ENCODE data around the gene IL12RB1. TPM values are rescaled to one million over a fixed set of nuclear protein-coding genes. Genes with fewer than 3 reads are reported as not detected.

The IL12RB1 gene
- total RNA-seq, 4 donors from 2014 or later, result 0.93 to 1.1 TPM; not detected in 2

DNA sequence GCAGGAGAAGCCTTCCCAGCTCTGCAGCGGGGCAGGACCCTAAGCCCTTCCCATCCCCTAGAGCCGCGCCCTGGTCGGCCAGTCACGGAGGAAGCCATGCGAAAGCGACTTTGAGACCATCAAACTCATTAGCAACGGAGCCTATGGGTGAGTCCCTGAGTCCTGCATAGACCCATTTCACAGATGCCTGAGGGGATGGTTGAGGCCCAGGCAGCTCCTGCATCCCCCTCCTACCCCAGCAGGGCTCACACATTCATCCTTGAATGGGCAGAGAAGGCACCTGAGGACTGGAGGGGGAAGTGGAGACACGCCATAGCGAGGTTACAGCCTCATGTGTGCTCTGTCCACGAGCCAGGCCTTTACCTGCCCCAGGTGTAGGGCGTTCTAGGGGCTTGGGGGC lies 42.1 kb upstream of the IL12RB1 start:
- Histone ChIP-seq H3K27ac (no peak overlapping the region), H3K4me3 (replicated peaks in 1 of 3) (no peak overlapping the region), H3K36me3 (peaks cover 0 to 13% of the 10 kb centered on the region in 2 donors), H3K27me3 (no peaks in the 10 kb centered on the region), H3K9me3 (no peaks in the 10 kb centered on the region), H3K4me1 (no peaks in the 10 kb centered on the region)
- WGBS, 2 donors, result 98 to 100% methylated on average over 5 to 12 of the region's 12 CpGs
- no peak for DNase-seq
- intact Hi-C loops (cut with DNase I), result no loop called here
- TF ChIP-seq, protein P1, sequence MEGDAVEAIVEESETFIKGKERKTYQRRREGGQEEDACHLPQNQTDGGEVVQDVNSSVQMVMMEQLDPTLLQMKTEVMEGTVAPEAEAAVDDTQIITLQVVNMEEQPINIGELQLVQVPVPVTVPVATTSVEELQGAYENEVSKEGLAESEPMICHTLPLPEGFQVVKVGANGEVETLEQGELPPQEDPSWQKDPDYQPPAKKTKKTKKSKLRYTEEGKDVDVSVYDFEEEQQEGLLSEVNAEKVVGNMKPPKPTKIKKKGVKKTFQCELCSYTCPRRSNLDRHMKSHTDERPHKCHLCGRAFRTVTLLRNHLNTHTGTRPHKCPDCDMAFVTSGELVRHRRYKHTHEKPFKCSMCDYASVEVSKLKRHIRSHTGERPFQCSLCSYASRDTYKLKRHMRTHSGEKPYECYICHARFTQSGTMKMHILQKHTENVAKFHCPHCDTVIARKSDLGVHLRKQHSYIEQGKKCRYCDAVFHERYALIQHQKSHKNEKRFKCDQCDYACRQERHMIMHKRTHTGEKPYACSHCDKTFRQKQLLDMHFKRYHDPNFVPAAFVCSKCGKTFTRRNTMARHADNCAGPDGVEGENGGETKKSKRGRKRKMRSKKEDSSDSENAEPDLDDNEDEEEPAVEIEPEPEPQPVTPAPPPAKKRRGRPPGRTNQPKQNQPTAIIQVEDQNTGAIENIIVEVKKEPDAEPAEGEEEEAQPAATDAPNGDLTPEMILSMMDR (IDR thresholded peaks at IDR 0.05), result no peak
- no peak for TF ChIP-seq POLR2A (IDR thresholded peaks at IDR 0.05)

DNA sequence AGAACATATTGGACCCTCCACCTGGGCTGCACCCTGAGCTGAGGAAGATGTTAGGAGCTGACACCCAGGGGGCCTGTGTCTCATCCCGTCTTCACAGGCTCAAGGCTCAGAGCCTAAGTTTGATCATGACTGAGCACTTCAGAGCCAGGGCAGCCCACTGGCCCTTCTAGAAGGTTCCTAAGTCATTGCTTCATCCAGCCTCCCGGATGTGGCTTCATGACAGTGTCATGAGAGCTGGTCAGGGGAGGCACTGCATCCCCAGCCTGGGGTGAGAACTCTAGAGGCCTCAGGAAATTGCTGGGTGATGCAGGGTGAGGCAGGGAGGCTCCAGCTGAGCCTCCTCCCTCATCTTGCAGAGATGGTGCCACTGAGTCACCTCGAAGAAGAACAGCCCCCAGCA lies 41.3 kb upstream of the IL12RB1 start:
- Histone ChIP-seq H3K9me3 (no peaks in the 10 kb centered on the region), H3K27me3 (no peaks in the 10 kb centered on the region), H3K4me1 (no peaks in the 10 kb centered on the region), H3K36me3 (peaks cover 0 to 13% of the 10 kb centered on the region in 2 donors), H3K4me3 (replicated peaks in 1 of 3) (no peak overlapping the region), H3K27ac (no peak overlapping the region)
- intact Hi-C loops (cut with DNase I), result no loop called here
- DNase-seq, result no peak
- 83 to 100% methylated on average over 1 to 3 of the region's 3 CpGs for WGBS, 2 donors
- TF ChIP-seq, protein P1 (IDR thresholded peaks at IDR 0.05), result no peak
- no peak for TF ChIP-seq POLR2A (IDR thresholded peaks at IDR 0.05)

DNA sequence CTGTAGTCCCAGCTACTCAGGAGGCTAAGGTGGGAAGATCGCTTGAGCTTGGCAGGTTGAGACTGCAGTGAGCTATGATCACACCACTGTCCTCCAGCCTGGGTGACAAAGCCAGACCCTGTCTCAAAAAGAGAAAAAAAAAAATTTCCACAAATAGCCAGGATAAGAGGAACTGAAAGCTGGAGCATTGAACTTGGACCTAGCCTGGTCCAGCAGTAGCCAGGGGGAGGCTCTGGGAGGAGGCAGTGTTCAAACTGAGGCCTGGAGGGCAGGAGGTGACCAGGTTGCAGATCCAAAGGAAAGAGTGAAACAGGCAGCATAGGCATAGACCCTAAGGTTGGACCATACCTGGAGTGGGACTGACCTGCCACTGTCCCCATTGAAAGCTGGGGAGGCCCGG lies 39.4 kb upstream of the IL12RB1 start:
- Histone ChIP-seq H3K27ac (no peak overlapping the region), H3K9me3 (no peaks in the 10 kb centered on the region), H3K4me3 (replicated peaks in 1 of 3) (no peak overlapping the region), H3K27me3 (no peaks in the 10 kb centered on the region), H3K4me1 (no peaks in the 10 kb centered on the region), H3K36me3 (peaks cover 0 to 8% of the 10 kb centered on the region in 2 donors)
- DNase-seq, result no peak
- TF ChIP-seq, protein P1 (IDR thresholded peaks at IDR 0.05), result no peak
- TF ChIP-seq POLR2A (IDR thresholded peaks at IDR 0.05), result no peak
- intact Hi-C loops (cut with DNase I), result no loop called here
- WGBS, 2 donors, result 94 to 96% methylated on average over 2 of the region's 2 CpGs

DNA sequence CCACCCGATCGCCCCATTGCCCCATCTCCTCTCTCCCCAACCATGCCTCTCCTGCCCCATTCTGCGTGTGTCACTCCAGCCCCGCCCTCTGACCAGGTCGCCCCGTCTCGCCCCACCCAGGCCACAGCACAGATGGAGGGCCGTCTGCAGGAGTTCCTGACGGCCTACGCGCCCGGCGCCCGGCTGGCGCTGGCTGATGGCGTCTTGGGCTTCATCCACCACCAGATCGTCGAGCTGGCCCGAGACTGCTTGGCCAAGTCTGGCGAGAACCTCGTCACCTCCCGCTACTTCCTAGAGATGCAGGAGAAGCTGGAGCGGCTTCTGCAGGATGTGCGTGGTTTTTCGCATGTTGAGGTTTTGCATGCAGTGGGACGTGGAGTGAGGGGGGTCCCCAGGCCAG lies 37.1 kb upstream of the IL12RB1 start:
- peaks cover under 1 to 3% of the 10 kb centered on the region in 2 donors for H3K4me1 ChIP-seq
- H3K4me3 ChIP-seq (replicated peaks in 1 of 3), result no peak overlapping the region
- no peak for TF ChIP-seq POLR2A (IDR thresholded peaks at IDR 0.05)
- TF ChIP-seq, protein P1 (IDR thresholded peaks at IDR 0.05), result no peak
- H3K9me3 ChIP-seq, result no peaks in the 10 kb centered on the region
- no peak for DNase-seq
- intact Hi-C loops (cut with DNase I), result no loop called here
- H3K27ac ChIP-seq, result no peak overlapping the region
- no peaks in the 10 kb centered on the region for H3K27me3 ChIP-seq
- WGBS, 2 donors, result 88% methylated on average over 22 to 25 of the region's 26 CpGs
- peaks cover 0 to 2% of the 10 kb centered on the region in 2 donors for H3K36me3 ChIP-seq

DNA sequence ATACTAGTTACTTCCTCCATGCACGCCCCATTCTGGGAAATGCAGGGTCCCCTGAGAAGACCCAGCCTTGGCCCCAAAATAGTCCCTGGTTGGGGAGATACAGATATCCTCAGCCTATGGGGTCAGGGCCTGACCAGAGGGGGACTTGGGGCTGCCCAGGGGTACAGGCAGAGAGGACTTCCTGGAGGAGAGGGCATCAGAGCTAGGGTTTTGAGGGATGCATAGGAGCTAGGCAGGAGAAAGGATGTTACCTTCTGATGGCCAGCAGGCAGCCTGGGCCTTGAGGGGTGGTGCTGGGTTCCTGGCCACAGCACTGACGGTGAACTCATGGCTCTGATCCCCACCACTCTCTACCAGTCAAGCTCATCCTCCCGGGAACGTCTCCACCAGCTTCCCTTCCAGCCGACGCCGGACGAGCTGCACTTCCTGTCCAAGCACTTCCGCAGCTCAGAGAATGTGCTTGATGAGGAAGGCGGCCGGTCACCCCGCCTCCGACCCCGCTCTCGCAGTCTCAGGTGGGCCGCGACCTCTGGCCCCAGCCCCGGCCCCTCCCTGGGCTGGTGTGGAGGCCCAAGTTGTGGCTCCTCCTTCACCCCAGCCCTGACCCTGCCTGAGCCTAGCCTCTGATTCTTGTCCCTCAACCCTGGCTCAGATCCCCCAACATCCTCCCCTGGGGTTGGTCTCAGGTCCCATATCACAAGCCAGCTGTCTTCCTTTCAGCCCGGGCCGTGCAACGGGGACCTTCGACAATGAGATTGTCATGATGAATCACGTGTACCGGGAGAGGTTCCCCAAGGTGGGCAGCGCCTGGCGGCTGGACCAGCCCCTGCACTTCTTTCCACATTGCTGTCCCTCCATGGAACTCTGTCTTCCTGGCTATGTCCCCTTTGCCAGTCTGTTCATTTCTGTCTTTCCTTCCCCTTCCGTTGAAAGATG lies 36.4 kb upstream of the IL12RB1 start:
- 81 to 82% methylated on average over 24 to 27 of the region's 27 CpGs for WGBS, 2 donors
- peaks cover 0 to 2% of the 10 kb centered on the region in 2 donors for H3K36me3 ChIP-seq
- no peaks in the 10 kb centered on the region for H3K9me3 ChIP-seq
- H3K4me1 ChIP-seq, result peaks cover 7 to 10% of the 10 kb centered on the region in 2 donors
- TF ChIP-seq POLR2A (IDR thresholded peaks at IDR 0.05), result no peak
- TF ChIP-seq, protein P1 (IDR thresholded peaks at IDR 0.05), result no peak
- no peak overlapping the region for H3K27ac ChIP-seq
- H3K27me3 ChIP-seq, result no peaks in the 10 kb centered on the region
- DNase-seq, result peak in 1 of 2 donors; percentile 7
- no peak overlapping the region for H3K4me3 ChIP-seq (replicated peaks in 1 of 3)
- intact Hi-C loops (cut with DNase I), result no loop called here

Data from thyroid gland (tissue), 4 donors.